OCI-M1 (cell line): ENCODE measurements around the gene CCDC40.
"Not testable (repeated sequence)": the region's sequence is repeated elsewhere in the genome, so short reads cannot be mapped to it uniquely, and the experiment has no call there.

Source experiments
- DNase-seq: peaks from one replicate; lab custom pipeline; 2025; lab: John Stamatoyannopoulos, UW

CCDC40 gene

DNA sequence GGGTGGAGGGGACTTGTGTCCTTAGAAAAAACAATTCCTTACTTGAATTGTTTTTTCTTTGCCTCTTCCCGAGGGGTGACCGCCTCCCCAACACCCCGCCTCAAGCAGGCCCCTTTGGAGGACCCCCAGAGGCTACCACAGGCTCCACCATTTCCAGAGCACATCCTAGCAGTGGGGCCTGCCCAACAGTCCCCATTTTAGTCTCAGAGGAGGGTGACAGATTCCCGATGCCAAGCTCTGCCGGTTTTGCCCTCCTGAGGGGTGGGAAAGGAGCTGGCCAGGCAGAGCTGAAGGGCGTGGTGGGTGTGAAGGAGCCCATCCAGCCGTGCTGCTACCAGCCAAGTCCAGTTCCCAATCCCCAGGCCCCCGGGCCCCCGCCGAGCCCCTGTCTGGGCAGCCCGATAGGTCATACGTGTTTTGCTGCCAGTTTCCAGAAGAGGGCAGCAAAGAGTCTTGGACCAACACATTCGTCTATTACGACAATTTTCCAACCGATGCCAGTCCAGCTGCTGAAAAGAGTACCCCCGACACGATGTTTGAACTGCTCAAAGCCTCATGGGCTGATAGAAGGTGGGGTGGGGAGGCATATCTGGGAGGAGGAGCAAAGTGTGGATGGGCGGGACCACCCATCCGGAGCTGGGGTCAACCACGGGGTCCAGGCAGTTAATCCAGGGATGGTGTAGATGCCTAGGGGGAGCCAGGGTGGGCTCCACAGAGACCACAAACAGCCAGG, 46.1 kb downstream of the CCDC40 start:
- DNase-seq = peak; percentile 73

DNA sequence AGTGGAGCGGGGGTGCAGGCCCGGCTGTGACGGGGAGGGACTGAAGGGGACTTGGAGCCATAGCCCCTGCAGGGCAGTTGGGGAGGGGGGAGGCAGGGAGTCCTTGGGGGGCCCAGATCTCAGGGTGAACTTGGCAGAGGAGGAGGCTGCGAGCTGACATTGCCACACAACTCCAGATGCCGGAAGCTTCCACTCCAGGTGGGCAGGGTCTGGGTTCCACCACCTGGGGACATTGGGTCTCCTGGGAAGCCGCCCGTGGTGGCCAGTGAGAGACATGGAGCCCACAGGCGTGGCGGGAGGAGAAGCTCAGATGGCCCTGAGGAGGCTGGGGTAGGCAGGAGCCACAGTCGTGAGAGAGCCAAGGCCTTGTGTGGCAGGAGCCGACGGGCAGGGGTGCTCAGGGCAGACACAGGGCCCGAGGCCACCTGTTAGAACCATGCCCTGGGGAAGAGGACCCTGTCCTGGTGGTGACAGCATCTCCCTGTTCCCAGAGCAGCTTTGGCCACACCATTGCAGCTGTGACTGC, 46.8 kb downstream of the CCDC40 start:
- DNase-seq = no peak

DNA sequence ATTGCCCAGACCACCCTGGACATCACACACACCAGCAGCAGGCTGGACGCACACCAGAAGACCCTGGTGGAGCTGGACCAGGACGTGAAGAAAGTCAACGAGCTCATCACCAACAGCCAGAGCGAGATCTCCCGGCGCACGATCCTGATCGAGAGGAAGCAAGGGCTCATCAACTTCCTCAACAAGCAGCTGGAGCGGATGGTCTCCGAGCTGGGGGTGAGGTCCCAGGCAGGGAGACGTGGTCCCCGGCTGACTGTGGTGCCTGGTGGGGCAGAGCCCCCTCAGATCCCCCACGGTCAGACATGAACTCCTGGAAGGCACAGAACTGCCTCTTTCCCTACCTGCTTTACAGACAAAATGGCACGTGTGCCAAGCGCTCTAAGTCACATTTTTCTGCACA, 48.3 kb downstream of the CCDC40 start:
- DNase-seq = no peak

DNA sequence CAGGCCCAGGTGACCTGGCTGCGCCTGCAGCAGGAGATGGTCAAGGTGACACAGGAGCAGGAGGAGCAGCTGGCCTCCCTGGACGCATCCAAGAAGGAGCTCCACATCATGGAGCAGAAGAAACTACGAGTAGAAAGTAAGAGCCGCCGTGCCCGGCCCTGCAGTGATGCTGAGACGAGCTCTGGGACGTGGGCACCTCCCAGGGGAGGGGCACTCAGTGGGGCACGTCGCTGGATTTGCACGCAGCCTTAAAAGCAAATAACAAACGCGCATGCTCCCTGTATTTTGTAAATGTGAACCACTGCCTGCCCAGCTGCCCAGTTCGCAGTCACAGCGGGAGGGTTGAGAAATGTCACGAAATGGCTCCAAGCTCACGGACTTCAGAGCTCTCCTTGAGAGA, 49.6 kb downstream of the CCDC40 start:
- no peak for DNase-seq

- no peak for DNase-seq
These were observed 50.2 kb downstream of the CCDC40 start for GRCh38 chr17:80086616-80087015.

DNA sequence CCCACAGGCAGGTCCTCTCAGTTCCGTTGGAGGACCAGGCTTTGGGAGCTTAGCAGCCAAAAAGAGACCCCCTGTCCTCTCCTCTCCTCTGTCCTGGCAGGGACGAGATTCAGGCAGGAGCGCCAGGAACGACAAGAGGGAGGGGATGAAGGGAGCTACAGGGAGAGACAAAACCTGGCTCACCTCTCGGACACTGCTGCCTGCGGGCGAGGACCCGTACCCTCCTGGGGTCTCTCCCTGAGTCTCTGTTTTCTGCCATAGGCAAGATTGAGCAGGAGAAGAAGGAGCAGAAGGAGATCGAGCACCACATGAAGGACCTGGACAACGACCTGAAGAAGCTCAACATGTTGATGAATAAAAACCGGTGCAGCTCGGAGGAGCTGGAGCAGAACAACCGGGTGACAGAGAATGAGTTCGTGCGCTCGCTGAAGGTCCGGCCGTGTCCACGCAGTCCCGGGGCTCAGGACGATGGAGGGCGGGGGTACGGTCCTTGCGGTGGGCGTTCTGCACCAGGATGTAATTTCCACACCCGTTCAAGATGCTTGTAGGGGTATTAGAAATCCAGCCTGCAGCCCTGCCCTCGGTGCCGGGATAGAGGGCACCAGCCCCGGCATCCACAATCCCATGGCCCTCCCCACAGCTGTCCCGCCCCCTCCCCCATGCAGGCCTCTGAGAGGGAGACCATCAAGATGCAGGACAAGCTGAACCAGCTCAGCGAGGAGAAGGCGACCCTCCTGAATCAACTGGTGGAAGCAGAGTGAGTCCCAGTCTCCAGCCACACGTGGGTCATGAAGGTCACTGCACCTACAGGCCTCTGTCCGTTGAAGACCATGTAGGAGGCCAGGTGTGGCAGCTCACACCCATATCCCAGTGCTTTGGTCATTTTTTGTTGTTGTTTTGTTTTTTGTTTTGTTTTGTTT, 51.2 kb downstream of the CCDC40 start:
- no peak for DNase-seq

DNA sequence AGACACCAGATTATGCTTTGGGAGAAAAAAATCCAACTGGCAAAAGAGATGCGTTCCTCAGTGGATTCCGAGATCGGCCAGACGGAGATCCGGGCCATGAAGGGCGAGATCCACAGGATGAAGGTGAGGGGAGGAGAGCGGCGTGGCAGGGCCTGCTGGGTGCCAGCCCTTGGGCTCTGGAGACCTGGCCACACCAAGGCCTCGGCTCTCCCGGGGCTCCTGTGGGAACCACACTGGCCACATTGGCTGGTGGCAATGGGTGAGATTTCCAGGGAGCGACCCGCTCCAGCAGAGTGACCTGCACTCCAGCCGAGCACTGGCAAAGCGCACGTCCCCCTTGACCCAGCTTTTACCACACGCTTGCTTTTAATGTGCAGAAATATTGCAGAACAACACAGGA, 53.3 kb downstream of the CCDC40 start:
- DNase-seq = no peak

- not testable (repeated sequence) for DNase-seq
These were observed 53.7 kb downstream of the CCDC40 start for GRCh38 chr17:80090164-80090563.

- no peak for DNase-seq
These were observed 54.9 kb downstream of the CCDC40 start for GRCh38 chr17:80091376-80091775.

- peak; percentile 38 for DNase-seq
These were observed 56.5 kb downstream of the CCDC40 start for GRCh38 chr17:80092959-80093358.

- DNase-seq = no peak
These were observed 58.8 kb downstream of the CCDC40 start for GRCh38 chr17:80095038-80095843.

GRCh38 chr17:80095844-80096475, 59.5 kb downstream of the CCDC40 start:
- DNase-seq = no peak

DNA sequence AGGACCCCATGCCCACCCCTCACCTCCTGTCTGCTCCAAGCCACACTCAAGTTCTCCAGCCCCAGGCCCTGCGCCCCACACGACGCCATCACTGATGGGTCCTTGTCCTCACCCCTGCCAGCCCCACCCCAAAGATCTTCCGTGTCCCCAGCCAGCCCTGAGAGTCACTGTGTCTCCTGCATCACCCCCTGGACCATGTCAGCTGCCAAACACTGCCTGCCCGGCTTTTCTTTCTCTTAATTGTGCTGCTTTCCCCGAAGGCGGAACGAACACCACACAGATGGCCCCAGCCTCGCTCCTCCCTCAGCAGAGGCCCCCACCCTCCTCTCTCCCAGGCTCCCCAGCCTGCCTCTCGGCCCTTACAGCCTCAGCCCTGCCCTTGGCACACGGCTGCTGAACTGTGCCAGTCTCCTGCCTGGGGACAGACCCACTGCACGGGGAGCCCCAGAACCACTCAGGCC, 60.1 kb downstream of the CCDC40 start:
- DNase-seq = no peak

GRCh38 chr17:80097127-80097621, 60.7 kb downstream of the CCDC40 start:
- DNase-seq = no peak

- DNase-seq = no peak
These were observed 61.6 kb downstream of the CCDC40 start for GRCh38 chr17:80097844-80098691.

DNA sequence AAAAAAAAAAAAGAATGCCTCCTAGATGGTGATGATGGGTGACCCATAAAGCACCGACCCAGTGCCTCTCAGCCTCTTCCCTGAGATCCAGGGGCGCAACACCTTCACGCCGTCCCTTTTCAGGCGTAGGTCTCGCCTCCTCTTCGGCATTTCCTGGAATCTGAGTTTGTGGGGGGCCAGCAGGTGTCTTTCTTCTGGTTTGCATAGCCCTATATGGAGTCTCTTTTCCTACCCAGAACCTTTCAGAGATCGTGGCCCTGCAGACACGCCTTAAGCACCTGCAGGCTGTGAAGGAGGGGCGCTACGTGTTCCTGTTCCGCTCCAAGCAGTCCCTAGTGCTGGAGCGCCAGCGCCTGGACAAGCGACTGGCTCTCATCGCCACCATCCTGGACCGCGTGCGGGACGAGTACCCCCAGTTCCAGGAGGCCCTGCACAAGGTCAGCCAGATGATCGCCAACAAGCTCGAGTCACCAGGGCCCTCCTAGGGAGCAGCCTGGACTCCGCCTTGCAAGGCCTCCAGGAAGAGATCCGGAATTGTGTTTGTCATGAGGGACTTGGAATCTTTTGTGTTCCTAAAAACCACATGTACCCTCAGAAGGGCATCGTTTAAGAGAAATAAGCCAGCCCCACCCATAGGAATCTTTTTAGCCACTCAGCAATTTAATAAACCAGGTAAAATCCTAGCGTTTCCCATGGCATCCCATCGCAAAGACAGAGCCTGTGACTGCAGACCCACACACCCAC, 63.0 kb downstream of the CCDC40 start:
- no peak for DNase-seq

DNA sequence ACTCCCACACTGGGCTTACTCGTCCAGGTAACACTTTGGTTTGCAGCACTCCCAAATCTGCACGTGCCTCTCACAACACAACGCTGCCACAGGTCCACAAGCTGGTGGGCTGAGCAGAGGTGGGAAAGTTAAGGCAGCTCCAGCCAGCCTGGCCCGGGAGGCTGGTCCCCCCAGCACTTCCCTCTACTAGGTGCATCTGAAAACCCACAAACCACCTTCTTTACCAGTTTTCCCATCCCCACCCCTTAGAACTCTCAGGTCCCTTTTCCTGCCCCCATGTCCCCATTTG, 63.5 kb downstream of the CCDC40 start:
- no peak for DNase-seq

DNA sequence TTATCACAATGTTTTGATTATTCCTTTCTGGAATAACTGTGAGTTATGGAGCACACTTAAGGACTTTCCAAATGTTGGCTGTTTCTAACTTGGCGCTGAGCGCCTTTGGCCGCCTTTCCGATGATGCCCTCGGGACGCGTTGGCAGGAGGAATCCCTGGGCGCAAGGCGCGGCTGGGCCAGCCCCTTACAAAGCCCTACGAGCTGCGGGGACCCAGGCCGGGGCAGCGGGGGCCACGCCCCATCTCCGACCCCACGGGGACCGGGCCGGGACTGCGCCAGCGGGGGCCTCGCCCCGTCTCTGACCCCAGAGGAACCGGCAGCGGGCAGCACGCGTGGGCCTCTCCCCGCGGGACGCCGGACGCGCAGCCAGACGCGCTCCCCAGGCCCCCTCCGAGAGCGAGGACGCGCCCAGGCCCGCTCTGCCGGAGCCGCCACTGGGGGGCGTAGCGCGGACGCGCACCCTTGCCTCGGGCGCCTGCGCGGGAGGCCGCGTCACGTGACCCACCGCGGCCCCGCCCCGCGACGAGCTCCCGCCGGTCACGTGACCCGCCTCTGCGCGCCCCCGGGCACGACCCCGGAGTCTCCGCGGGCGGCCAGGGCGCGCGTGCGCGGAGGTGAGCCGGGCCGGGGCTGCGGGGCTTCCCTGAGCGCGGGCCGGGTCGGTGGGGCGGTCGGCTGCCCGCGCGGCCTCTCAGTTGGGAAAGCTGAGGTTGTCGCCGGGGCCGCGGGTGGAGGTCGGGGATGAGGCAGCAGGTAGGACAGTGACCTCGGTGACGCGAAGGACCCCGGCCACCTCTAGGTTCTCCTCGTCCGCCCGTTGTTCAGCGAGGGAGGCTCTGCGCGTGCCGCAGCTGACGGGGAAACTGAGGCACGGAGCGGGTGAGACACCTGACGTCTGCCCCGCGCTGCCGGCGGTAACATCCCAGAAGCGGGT, 64.8 kb downstream of the CCDC40 start, which contains the start of gene GAA:
GAA (plus strand) TSS at position 571 of the 935 bp plus-strand sequence. CDS start 3,006 bp downstream, outside the sequence.
- peak; percentile 88 for DNase-seq
